ENCODE measurements around the gene ARHGAP9.
"Not testable (repeated sequence)": the region's sequence is repeated elsewhere in the genome, so short reads cannot be mapped to it uniquely, and the experiment has no call there.

The ARHGAP9 gene

DNA sequence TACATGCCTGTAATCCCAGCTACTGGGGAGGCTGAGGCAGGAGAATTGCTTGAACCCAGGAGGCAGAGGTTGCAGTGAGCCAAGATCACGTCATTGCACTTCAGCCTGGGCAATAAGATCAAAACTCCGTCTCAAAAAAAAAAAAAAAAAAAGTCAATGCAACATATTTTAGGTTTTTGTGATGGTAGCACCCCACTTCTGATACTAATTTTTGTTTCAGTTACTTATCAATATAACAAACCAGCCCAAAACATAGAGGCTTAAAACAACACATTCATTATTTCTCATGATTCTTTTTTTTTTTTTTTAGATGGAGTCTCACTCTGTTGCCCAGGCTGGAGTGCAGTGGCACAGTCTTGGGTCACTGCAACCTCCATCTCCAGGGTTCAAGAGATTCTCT is 38.3 kb downstream of the ARHGAP9 start:
- not testable (repeated sequence) for H3K4me3 ChIP-seq (ENCODE audit: low read length); H3K9ac ChIP-seq (ENCODE audit: low read depth, low read length); H3K36me3 ChIP-seq (ENCODE audit: insufficient read depth, low read length); H3K27ac ChIP-seq (ENCODE audit: low read depth, low read length); H3K27me3 ChIP-seq (ENCODE audit: insufficient read depth, low read length); H3K9me3 ChIP-seq (ENCODE audit: insufficient read depth, low read depth, low read length); H3K4me1 ChIP-seq (ENCODE audit: insufficient read depth, low read length)
- WGBS = 79% methylated on average over 2 of the region's 2 CpGs

DNA sequence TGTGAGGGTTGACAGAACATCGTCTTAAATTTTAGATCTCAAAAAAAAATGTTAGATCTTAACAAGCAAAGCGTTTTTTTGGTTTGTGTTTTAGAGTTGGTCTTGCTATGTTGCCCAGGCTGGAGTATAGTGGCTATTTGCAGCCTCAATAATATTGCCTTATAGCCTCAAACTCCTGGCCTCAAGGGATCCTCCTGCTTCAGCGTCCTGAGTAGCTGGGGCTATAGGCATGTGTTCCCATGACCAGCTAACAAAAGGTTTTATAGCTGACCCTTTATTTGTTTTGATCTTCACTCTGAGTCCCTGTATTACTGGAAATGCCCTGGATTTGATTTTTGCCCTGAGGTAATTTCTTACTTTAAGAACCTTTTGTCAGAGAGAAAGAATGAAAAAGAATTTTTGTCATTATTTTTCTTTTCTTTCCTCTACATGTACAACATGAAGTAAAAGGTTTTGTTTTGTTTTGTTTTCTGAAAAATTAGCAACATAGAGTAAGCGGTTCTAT is 39.9 kb downstream of the ARHGAP9 start:
- Histone ChIP-seq H3K9me3 (ENCODE audit: insufficient read depth, low read depth, low read length) (no peaks in the 10 kb centered on the region), H3K4me1 (ENCODE audit: insufficient read depth, low read length) (no peaks in the 10 kb centered on the region), H3K27me3 (ENCODE audit: insufficient read depth, low read length) (no peaks in the 10 kb centered on the region), H3K4me3 (ENCODE audit: low read length) (no peak overlapping the region), H3K27ac (ENCODE audit: low read depth, low read length) (no peak overlapping the region), H3K9ac (ENCODE audit: low read depth, low read length) (no peak overlapping the region), H3K36me3 (ENCODE audit: insufficient read depth, low read length) (no peaks in the 10 kb centered on the region)
- WGBS = 88% methylated on average over 3 of the region's 4 CpGs

DNA sequence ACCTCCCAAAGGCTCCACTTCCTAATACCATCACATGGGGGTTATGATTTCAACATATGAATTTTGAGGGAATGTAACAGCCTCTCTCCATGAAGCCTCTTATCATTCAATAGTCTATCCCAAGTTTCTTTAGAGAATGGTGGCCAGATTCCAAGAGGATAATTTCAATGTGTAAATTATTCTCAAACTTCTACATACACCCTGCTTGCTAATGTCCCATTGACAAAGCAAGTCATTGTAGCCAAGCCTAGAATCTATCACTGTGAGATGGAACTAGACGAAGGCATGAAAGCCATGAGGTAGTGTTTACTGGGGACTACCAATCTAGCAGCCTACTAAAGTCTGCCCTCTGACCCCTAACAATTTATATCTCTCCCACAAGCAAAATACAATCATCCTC is 41.3 kb downstream of the ARHGAP9 start:
- Histone ChIP-seq H3K4me1 (ENCODE audit: insufficient read depth, low read length) (no peaks in the 10 kb centered on the region), H3K27me3 (ENCODE audit: insufficient read depth, low read length) (no peaks in the 10 kb centered on the region), H3K9ac (ENCODE audit: low read depth, low read length) (no peak overlapping the region), H3K9me3 (ENCODE audit: insufficient read depth, low read depth, low read length) (no peaks in the 10 kb centered on the region), H3K4me3 (ENCODE audit: low read length) (no peak overlapping the region), H3K36me3 (ENCODE audit: insufficient read depth, low read length) (no peaks in the 10 kb centered on the region), H3K27ac (ENCODE audit: low read depth, low read length) (no peak overlapping the region)
- 93% methylated on average over 1 of the region's 1 CpG for WGBS

DNA sequence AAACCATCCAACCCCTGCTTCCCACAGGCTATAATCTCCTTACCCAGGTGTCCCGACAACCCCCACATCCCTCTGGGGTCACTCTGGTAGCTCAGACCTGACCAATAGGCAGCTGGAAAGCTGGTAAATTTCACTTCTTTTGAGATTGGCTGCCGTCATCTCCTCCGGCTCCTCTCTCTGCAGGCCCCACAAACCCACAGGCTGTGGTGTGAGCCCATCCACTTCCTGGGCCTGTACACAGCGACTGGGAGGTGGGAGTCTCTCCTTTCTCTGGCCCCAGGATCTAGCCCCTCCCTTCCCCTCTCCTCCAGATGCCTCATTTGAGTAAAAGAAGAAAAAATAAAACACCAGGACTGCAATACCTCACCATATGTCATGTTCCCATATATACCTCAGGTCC is 44.4 kb downstream of the ARHGAP9 start:
- H3K9ac ChIP-seq (ENCODE audit: low read depth, low read length) = no peak overlapping the region
- no peak overlapping the region for H3K27ac ChIP-seq (ENCODE audit: low read depth, low read length)
- H3K4me3 ChIP-seq (ENCODE audit: low read length) = no peak overlapping the region
- H3K36me3 ChIP-seq (ENCODE audit: insufficient read depth, low read length) = no peaks in the 10 kb centered on the region
- no peaks in the 10 kb centered on the region for H3K27me3 ChIP-seq (ENCODE audit: insufficient read depth, low read length)
- 71% methylated on average over 4 of the region's 4 CpGs for WGBS
- peaks cover 5% of the 10 kb centered on the region; the same call in 1 of the 2 replicates for H3K4me1 ChIP-seq (ENCODE audit: insufficient read depth, low read length)
- no peaks in the 10 kb centered on the region for H3K9me3 ChIP-seq (ENCODE audit: insufficient read depth, low read depth, low read length)

DNA sequence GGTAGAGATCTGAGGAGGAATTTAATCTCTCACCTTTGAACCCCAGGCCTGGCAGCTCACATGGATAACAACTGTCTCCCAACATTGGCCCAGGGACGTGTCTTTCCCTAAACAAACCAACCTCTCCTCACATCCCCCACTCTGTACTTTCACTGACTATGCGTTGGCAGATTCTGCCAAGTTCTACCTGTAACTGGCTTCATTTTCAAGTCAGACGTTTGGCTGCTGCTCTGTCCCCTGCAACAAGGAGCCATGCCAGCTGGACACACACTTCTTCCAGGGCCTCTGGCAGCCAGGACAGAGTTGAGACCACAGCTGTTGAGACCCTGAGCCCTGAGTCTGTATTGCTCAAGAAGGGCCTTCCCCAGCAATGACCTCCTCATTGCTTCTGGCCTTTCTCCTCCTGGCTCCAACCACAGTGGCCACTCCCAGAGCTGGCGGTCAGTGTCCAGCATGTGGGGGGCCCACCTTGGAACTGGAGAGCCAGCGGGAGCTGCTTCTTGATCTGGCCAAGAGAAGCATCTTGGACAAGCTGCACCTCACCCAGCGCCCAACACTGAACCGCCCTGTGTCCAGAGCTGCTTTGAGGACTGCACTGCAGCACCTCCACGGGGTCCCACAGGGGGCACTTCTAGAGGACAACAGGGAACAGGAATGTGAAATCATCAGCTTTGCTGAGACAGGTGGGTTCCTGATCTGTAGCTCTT is 45.0 kb downstream of the ARHGAP9 start, which contains the start of gene INHBC:
INHBC (plus strand) TSS at position 268 of the 707 bp plus-strand sequence; CDS start at position 371, 103 bp downstream.
- Histone ChIP-seq H3K27me3 (ENCODE audit: insufficient read depth, low read length) (no peaks in the 10 kb centered on the region), H3K36me3 (ENCODE audit: insufficient read depth, low read length) (no peaks in the 10 kb centered on the region), H3K4me3 (ENCODE audit: low read length) (no peak within 1 kb of the TSS), H3K4me1 (ENCODE audit: insufficient read depth, low read length) (peaks cover 8% of the 10 kb centered on the region; the same call in 1 of the 2 replicates), H3K9me3 (ENCODE audit: insufficient read depth, low read depth, low read length) (no peaks in the 10 kb centered on the region), H3K9ac (ENCODE audit: low read depth, low read length) (no peak within 1 kb of the TSS), H3K27ac (ENCODE audit: low read depth, low read length) (no peak within 1 kb of the TSS)
- 84% methylated on average over 8 of the region's 8 CpGs for WGBS

DNA sequence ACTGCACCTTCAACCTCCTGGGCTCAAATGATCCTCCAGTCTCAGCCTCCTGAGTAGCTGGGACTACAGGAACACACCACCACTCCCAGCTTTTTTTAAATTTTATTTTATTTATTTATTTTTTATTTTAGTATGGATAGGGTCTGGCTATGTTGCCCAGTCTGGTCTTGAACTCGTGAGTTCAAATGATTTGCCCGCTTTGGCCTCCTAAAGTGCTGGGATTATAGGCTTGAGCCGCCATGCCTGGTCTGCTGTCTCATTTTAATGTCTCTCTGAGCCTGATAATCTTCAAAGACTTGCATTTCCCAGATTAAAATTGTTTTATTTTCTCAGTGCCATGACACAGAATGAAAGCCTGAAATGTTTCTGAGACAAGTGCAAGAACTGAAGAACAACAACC is 46.3 kb downstream of the ARHGAP9 start:
- Histone ChIP-seq H3K9me3 (ENCODE audit: insufficient read depth, low read depth, low read length) (no peaks in the 10 kb centered on the region), H3K27ac (ENCODE audit: low read depth, low read length) (no peak overlapping the region), H3K4me3 (ENCODE audit: low read length) (no peak overlapping the region), H3K36me3 (ENCODE audit: insufficient read depth, low read length) (no peaks in the 10 kb centered on the region), H3K4me1 (ENCODE audit: insufficient read depth, low read length) (peaks cover 13% of the 10 kb centered on the region; the same call in 1 of the 2 replicates), H3K27me3 (ENCODE audit: insufficient read depth, low read length) (no peaks in the 10 kb centered on the region), H3K9ac (ENCODE audit: low read depth, low read length) (no peak overlapping the region)
- 92% methylated on average over 3 of the region's 3 CpGs for WGBS

DNA sequence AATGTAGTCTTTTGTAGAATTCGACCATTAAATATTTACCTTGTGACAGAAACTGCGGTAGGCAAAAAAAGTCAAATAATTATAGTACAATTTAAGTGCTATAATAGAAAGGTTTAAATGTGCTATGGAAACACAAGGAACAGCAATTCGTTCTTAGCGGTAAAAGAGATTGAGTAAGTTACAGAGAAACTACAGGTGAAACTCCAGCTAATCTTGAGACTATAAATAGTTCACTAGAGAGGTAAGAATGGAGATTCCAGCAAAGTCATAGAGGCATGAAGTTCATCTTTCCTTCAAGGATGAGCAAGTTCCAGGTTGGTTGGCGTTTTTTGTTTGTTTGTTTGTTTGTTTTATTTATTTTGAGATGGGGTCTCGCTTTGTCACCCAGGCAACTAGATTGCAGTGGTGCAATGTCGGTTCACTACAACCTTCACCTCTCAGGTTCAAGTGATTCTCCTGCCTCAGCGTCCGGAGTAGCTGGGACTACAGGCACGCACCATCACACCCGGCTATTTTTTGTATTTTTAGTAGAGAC is 47.9 kb downstream of the ARHGAP9 start:
- Histone ChIP-seq H3K4me3 (ENCODE audit: low read length) (peak overlapping the region; percentile 66), H3K27me3 (ENCODE audit: insufficient read depth, low read length) (no peaks in the 10 kb centered on the region), H3K27ac (ENCODE audit: low read depth, low read length) (no peak overlapping the region; the same call in 1 of the 2 replicates), H3K36me3 (ENCODE audit: insufficient read depth, low read length) (no peaks in the 10 kb centered on the region), H3K4me1 (ENCODE audit: insufficient read depth, low read length) (peaks cover 13% of the 10 kb centered on the region; the same call in 1 of the 2 replicates), H3K9ac (ENCODE audit: low read depth, low read length) (peak overlapping the region; percentile 80; the same call in 1 of the 2 replicates), H3K9me3 (ENCODE audit: insufficient read depth, low read depth, low read length) (no peaks in the 10 kb centered on the region)
- 92% methylated on average over 10 of the region's 11 CpGs for WGBS

DNA sequence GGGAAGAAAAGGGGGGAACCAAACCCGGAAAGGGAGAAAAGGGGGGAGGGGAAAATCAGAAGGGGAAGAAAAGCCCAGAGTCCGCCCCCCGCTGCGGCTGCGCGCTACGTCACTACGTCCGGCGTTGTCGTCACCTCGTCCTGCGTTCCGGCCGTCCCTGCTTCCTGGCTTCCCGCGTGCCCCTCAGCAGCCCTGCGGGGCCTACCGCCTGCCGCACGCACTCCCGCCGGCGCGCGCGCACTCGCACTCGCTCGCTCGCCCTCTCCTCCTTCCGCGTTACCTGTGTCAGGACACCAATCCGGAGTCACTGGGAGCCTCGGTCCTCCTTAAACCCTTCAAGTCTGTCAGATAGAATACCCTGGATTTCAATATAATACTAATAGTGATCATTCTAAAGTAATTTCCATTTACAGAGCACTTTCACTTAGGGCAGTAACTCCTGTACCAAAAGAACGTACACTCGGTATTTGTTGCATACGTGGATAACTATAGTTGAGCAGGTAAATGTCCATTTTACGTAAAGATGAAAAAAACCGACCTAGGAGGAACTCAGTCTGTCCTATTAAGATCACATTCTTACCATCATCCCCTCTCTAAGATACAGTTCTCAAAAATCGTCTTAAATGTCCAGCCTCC is 48.6 kb downstream of the ARHGAP9 start, which contains the start of gene R3HDM2:
R3HDM2 (minus strand) TSS at position 113 of the 636 bp plus-strand sequence. CDS start 120,615 bp downstream, outside the sequence.
- H3K9ac ChIP-seq (ENCODE audit: low read depth, low read length) = peak within 1 kb of the TSS; percentile 80
- H3K36me3 ChIP-seq (ENCODE audit: insufficient read depth, low read length) = no peaks in the 10 kb centered on the region
- peak within 1 kb of the TSS; percentile 59 for H3K27ac ChIP-seq (ENCODE audit: low read depth, low read length)
- 10% methylated on average over 41 of the region's 41 CpGs for WGBS
- H3K4me1 ChIP-seq (ENCODE audit: insufficient read depth, low read length) = peaks cover 13% of the 10 kb centered on the region; the same call in 1 of the 2 replicates
- H3K9me3 ChIP-seq (ENCODE audit: insufficient read depth, low read depth, low read length) = no peaks in the 10 kb centered on the region
- H3K4me3 ChIP-seq (ENCODE audit: low read length) = peak within 1 kb of the TSS; percentile 66
- no peaks in the 10 kb centered on the region for H3K27me3 ChIP-seq (ENCODE audit: insufficient read depth, low read length)

DNA sequence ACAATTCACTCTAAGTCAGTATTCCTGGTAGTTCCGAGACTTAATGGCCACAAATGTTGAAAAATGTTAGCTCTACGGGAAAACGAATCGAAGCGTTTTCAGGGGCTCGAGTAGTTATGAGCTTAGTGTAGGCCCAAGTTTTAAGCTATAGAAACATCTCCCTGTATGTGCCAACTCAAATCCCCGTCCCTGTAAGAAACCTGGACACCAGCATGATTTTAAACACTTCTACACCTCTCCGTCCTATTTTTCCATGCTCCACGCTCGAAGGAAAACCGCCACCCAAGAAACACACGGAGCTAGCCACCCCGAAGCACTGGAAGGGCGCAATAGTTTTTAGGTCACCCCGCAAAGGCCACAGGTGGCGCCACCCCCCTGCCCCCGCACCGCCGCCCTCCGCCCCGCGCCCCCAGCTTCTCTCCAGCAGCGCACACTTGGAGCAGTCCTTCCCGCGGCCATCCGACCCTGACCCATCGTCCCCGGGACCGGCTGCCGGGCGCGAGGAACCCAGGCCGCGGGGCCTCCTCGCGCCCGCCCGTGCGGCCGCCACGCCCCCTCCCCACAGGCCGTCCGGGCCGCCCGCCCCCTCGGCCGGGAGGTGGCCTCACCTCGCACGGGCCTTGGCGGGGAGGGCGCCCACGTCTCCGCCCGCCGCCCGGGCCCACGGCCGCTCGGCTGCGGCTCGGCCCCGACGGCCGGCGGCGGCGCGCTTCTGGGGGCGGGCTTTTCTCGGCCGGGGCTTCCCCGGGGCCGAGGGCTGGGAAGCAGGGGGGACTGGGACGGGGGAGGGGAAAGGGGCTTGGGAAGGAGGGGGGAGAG is 49.3 kb downstream of the ARHGAP9 start:
- no peaks in the 10 kb centered on the region for H3K27me3 ChIP-seq (ENCODE audit: insufficient read depth, low read length)
- H3K36me3 ChIP-seq (ENCODE audit: insufficient read depth, low read length) = no peaks in the 10 kb centered on the region
- peak overlapping the region; percentile 53 for H3K27ac ChIP-seq (ENCODE audit: low read depth, low read length)
- H3K9ac ChIP-seq (ENCODE audit: low read depth, low read length) = peak overlapping the region; percentile 80
- 1% methylated on average over 74 of the region's 74 CpGs for WGBS
- H3K4me1 ChIP-seq (ENCODE audit: insufficient read depth, low read length) = peaks cover 13% of the 10 kb centered on the region; the same call in 1 of the 2 replicates
- no peaks in the 10 kb centered on the region for H3K9me3 ChIP-seq (ENCODE audit: insufficient read depth, low read depth, low read length)
- peak overlapping the region; percentile 66 for H3K4me3 ChIP-seq (ENCODE audit: low read length)

DNA sequence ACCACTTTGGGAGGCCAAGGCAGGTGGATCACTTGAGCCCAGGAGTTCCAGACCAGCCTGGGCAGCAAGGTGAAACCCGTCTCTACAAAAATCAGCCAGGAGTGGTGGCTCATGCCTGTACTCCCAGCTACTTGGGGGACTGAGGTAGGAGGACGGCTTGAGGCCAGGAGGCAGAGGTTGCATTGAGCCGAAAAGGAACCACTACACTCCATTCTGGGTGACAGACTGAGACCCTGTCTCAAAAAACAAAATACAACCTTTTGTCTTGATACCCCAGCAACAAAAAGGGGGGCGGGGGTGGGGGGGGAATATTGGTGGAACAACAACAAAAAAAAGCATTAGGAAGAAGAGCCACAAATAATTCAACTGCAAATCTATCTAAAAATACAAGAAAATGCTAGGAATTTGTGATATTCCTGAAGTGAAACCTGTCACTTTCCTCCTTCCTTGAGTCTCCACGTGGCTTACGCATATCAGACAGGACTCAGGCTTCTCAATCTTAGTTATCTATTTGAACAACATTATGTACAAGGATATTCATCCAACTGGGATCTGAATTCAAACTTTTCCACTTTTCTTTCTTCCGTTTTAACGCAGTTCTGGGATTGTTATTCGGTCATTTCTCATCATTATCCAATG is 50.1 kb downstream of the ARHGAP9 start:
- H3K4me3 ChIP-seq (ENCODE audit: low read length) = peak overlapping the region; percentile 66
- WGBS = 46% methylated on average over 8 of the region's 9 CpGs
- no peaks in the 10 kb centered on the region for H3K36me3 ChIP-seq (ENCODE audit: insufficient read depth, low read length)
- H3K9ac ChIP-seq (ENCODE audit: low read depth, low read length) = peak overlapping the region; percentile 80
- no peaks in the 10 kb centered on the region for H3K9me3 ChIP-seq (ENCODE audit: insufficient read depth, low read depth, low read length)
- peak overlapping the region; percentile 53 for H3K27ac ChIP-seq (ENCODE audit: low read depth, low read length)
- H3K27me3 ChIP-seq (ENCODE audit: insufficient read depth, low read length) = no peaks in the 10 kb centered on the region
- peaks cover 13% of the 10 kb centered on the region; the same call in 1 of the 2 replicates for H3K4me1 ChIP-seq (ENCODE audit: insufficient read depth, low read length)

Data from HUES64 (cell line).